Activated T-helper 1 cell treated with anti-CD3 and anti-CD28 coated beads, Interleukin-12 subunit alpha, Interleukin-12 subunit beta, Interleukin-2, Interleukin-4 antibody, amounts not matched to agents 30 ng/mL and 10 ng/mL and 1 ng/mL, durations not matched to agents 14 hours and 24 hours and 36 hours (primary cell): ENCODE data around the gene KRT78. TPM values are rescaled to one million over a fixed set of nuclear protein-coding genes. Genes with fewer than 3 reads are reported as not detected.

Source experiments
- DNase-seq: peaks from one replicate; pipeline ENCODE4 v3.0.0; 2021; ENCODE audit warnings: low spot score
- H3K27ac Mint-ChIP-seq: one replicate; pipeline ENCODE4 v1.8.0; 2021; ENCODE audit warnings: mild to moderate bottlenecking, mixed read lengths
- H3K27me3 Mint-ChIP-seq: one replicate; pipeline ENCODE4 v1.8.0; 2022; ENCODE audit warnings: mild to moderate bottlenecking, moderate library complexity, mixed read lengths; ENCODE audit not compliant: insufficient read depth
- H3K36me3 Mint-ChIP-seq: one replicate; pipeline ENCODE4 v1.8.0; 2021; ENCODE audit warnings: low read depth, mixed read lengths
- H3K4me1 Mint-ChIP-seq: one replicate; pipeline ENCODE4 v1.8.0; 2021; ENCODE audit warnings: low read depth, mixed read lengths
- H3K4me3 Mint-ChIP-seq: one replicate; pipeline ENCODE4 v1.8.0; 2021; ENCODE audit warnings: mild to moderate bottlenecking, moderate library complexity, mixed read lengths
- H3K9me3 Mint-ChIP-seq: one replicate; pipeline ENCODE4 v1.8.0; 2021; ENCODE audit warnings: mixed read lengths
- intact Hi-C: fragments of 100-400 bp; cut with micrococcal nuclease; formaldehyde crosslinking; loops from one replicate; pipeline ENCODE4 v1.15.1; 2024
- total RNA-seq: library from RNA; stranded (reverse); gene quantifications from 2 replicates; pipeline ENCODE4 v1.2.3, GENCODE V29; 2022

Gene KRT78
- total RNA-seq, 1 donor from 2014 or later: not detected

DNA sequence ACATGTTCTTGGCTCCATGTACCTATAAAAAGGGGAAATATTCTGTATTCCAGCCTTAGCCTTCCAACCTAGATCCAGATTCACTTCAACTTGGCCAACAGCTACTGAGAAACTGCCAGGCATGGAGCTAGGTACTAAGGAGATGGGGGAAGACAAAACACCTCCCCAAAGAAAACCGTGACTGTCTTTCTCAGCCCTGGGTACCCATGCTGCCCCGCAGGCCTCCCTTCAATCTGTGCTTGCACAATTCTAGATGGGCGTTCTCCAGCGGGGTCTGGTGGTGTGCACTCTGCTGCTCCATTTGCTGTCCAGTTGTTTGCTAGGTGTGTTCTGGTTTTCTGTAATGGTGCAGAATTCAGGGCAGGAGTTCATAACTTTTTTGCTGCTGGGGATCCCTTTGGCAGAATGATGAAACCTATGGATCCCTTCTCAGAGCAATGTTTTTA, 34.1 kb downstream of the KRT78 start:
- Mint-ChIP-seq H3K36me3 (no peaks in the 10 kb centered on the region), H3K4me1 (peaks cover 8% of the 10 kb centered on the region), H3K27me3 (peaks cover 3% of the 10 kb centered on the region), H3K27ac (no peak overlapping the region), H3K4me3 (no peak overlapping the region), H3K9me3 (no peaks in the 10 kb centered on the region)
- DNase-seq: no peak
- intact Hi-C loops: no loop called here

DNA sequence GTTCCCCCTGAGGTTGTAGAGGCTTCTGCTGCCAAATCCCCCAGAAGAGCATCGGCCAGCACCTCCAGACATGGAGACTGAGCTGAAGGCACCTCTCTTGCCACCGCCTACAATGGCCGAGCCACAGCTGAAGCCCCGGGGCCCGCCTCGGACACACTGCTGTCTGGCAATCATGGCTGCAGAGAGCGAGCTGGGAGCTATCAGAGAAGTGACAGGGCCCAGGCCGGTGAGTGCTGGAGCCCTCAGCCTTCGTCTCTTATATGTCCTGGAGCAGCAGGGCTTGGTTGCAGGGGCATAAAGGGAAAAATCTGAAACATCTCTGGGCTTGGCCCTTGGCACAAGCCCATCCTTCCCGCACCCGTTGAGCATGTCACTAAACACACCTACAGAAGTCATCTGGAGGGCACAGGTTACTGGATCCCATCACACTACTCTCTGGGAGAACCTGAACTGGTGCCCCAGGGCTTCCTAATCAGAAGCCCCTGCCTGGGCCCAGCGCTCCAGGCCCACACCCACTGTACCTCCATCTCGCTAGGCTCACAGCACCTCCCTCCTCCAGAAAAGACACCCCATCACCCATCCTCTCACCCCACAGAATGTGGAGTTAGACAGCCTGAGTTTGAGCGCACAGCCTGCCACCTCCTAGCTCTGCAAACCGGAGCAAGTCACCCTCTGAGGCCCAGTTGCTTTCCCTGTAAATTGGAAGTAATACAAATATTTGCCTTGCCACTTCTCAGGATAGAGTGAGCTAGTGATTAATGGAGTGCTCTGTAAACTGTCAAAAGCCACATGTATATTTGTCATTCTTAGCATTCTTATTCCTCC, 34.7 kb downstream of the KRT78 start, which contains the start of gene KRT4:
KRT4 (minus strand) TSS at position 232 of the 825 bp plus-strand sequence; CDS start at position 174, 58 bp downstream.
- peaks cover 6% of the 10 kb centered on the region for H3K27me3 Mint-ChIP-seq
- no peaks in the 10 kb centered on the region for H3K36me3 Mint-ChIP-seq
- DNase-seq: no peak
- no peak within 1 kb of the TSS for H3K4me3 Mint-ChIP-seq
- no peaks in the 10 kb centered on the region for H3K9me3 Mint-ChIP-seq
- no peak within 1 kb of the TSS for H3K27ac Mint-ChIP-seq
- H3K4me1 Mint-ChIP-seq: peaks cover 8% of the 10 kb centered on the region
- intact Hi-C loops: no loop called here

DNA sequence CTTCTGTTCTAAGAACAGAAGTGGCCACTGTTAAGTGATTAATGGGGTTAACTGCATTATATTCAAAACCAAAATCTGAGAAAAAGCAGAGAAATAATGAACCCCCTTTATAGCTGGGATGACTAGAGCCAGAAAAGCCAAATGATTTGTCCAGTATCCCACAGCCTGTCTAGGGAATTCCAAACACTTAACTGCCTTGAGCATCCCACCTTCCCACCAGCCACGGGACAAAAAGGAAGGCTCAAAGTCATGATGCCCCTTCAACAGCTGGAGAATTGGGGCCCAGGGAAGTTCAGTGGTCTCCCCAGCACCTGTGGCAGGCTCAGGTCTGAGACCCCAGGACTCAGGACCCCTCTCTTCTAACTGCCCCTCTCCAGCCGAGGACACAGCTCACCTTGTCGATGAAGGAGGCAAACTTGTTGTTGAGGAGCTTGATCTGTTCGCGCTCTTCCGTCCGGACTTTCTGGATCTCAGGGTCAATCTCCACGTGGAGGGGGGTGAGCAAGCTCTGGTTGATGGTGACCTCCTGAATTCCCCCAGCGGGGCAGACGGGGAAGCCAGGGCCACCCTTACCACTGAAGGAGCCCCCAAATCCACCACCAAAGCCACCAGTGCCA, 35.5 kb downstream of the KRT78 start:
- Mint-ChIP-seq H3K36me3 (no peaks in the 10 kb centered on the region), H3K9me3 (no peaks in the 10 kb centered on the region), H3K4me1 (peaks cover 8% of the 10 kb centered on the region), H3K27ac (no peak overlapping the region), H3K27me3 (peaks cover 6% of the 10 kb centered on the region), H3K4me3 (no peak overlapping the region)
- DNase-seq: no peak
- intact Hi-C loops: no loop called here

DNA sequence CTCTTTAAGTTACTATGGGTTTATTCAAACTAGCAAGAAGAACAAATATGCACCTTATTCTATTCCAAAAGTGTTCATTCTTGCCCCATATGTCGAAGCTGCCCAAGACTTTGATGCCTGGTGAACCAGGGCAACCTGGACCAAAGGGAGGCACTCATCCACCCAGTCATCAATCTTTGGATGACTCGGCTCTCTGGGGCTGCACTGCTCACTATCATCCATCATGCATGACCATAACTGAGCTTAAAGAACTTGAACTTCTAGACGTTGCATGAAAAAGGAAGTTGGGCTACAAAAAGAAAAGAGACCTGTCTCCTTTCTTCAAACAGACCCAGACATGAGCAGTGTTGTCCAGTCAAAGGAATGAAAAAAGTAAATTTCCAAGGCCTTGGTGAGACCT, 36.0 kb downstream of the KRT78 start:
- H3K27ac Mint-ChIP-seq: no peak overlapping the region
- peaks cover 6% of the 10 kb centered on the region for H3K27me3 Mint-ChIP-seq
- intact Hi-C loops: no loop called here
- H3K9me3 Mint-ChIP-seq: no peaks in the 10 kb centered on the region
- DNase-seq: no peak
- no peak overlapping the region for H3K4me3 Mint-ChIP-seq
- H3K36me3 Mint-ChIP-seq: no peaks in the 10 kb centered on the region
- peaks cover 4% of the 10 kb centered on the region for H3K4me1 Mint-ChIP-seq

DNA sequence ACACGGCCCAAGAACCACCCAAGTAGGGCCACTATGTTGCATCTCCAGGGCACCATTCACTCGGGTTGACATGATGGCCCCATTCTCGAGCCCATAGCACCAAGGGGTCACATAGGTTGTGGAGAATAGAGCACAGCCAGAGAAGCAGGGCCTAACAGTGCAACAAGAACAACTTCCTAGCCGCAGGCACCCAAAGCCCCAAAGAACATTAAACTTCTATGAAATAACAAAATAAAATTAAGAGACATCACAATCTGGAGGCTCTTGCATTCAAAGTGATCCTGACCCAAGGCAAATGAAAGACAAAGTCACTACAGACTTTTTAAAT, 36.8 kb downstream of the KRT78 start:
- no peak overlapping the region for H3K27ac Mint-ChIP-seq
- DNase-seq: no peak
- no peaks in the 10 kb centered on the region for H3K9me3 Mint-ChIP-seq
- intact Hi-C loops: no loop called here
- peaks cover 6% of the 10 kb centered on the region for H3K27me3 Mint-ChIP-seq
- H3K36me3 Mint-ChIP-seq: no peaks in the 10 kb centered on the region
- H3K4me1 Mint-ChIP-seq: no peaks in the 10 kb centered on the region
- H3K4me3 Mint-ChIP-seq: no peak overlapping the region

DNA sequence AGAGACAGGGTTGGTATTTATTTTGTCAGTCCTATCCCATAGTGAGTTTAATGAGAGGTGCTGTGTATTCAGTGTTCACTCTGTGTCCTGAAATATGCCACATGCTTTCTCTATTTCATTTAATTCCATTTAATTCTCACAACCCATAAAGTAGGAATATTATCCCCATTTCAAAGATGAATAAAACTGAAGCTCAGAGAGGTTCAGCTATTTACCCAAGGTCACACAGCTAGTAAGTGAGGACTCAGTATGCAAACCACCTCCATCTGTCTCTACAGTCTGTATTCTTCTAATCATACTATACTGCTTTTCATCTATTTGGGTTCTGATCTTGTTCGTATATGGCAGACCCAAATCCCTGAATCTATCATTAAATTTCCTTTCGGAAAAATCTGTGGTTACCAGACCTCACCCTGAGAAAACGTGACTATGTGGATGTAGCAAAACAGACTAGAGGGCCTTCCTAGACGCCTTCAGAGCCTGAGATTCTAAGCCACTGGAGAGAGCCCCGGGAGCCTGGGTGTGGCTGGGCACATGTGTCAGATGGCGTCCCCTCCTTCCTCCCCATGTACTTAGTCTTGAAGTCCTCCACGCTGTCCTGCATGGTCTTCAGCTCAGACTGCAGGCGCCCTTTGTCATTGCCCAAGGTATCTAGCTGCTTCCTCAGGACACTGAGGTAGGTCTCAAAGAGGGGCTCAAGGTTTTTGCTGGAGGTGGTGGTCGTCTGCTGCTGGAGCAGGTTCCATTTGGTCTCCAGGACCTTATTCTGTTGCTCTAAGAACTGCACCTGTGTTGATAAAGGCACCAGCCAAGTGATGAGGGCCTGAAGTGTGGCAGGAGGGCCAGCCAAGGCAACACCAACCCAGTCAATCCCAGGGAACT, 37.4 kb downstream of the KRT78 start:
- H3K36me3 Mint-ChIP-seq: no peaks in the 10 kb centered on the region
- DNase-seq: no peak
- no peaks in the 10 kb centered on the region for H3K4me1 Mint-ChIP-seq
- no peak overlapping the region for H3K27ac Mint-ChIP-seq
- no peaks in the 10 kb centered on the region for H3K9me3 Mint-ChIP-seq
- H3K4me3 Mint-ChIP-seq: no peak overlapping the region
- intact Hi-C loops: no loop called here
- H3K27me3 Mint-ChIP-seq: peaks cover 6% of the 10 kb centered on the region

DNA sequence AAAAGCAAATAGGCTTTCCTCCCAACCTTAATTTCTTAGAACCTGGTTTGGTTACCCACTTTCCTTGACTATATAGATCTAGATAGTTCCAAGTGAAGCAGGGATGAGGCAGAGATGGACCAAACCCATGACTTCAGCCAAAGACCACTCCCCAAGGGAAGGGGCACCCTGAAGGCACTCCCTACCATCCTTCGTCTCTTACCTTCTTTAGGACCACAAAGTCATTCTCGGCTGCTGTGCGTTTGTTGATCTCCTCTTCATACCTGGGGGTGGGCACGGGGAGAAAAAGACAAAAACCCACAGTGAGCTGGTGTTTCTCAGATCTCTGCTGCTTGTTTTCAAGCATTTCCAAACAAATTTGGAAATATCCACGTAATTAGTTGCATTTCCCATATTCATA, 38.2 kb downstream of the KRT78 start:
- no peaks in the 10 kb centered on the region for H3K36me3 Mint-ChIP-seq
- intact Hi-C loops: no loop called here
- no peak for DNase-seq
- no peak overlapping the region for H3K4me3 Mint-ChIP-seq
- H3K27ac Mint-ChIP-seq: no peak overlapping the region
- H3K4me1 Mint-ChIP-seq: no peaks in the 10 kb centered on the region
- H3K27me3 Mint-ChIP-seq: peaks cover 6% of the 10 kb centered on the region
- no peaks in the 10 kb centered on the region for H3K9me3 Mint-ChIP-seq

DNA sequence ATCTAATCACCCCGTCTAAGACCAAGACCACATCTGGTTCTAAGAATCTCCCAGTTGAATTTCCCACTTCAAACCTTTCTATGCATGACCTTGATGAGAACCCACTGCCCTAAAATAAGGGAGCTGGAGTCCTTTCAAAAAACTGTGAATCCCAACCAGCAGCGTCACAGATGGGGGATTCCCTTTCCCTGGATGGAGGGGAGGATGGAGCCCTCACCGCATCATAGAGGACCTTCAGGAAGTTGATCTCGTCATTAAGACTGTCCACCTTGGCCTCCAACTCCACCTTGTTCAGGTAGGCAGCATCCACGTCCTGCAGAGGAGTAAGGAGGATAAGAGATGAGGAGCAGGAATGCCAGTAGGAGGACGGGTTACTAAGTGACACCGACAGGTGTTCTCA, 39.6 kb downstream of the KRT78 start:
- no peaks in the 10 kb centered on the region for H3K4me1 Mint-ChIP-seq
- H3K36me3 Mint-ChIP-seq: no peaks in the 10 kb centered on the region
- no peaks in the 10 kb centered on the region for H3K9me3 Mint-ChIP-seq
- H3K27me3 Mint-ChIP-seq: peaks cover 3% of the 10 kb centered on the region
- H3K27ac Mint-ChIP-seq: no peak overlapping the region
- intact Hi-C loops: no loop called here
- H3K4me3 Mint-ChIP-seq: no peak overlapping the region
- DNase-seq: no peak

DNA sequence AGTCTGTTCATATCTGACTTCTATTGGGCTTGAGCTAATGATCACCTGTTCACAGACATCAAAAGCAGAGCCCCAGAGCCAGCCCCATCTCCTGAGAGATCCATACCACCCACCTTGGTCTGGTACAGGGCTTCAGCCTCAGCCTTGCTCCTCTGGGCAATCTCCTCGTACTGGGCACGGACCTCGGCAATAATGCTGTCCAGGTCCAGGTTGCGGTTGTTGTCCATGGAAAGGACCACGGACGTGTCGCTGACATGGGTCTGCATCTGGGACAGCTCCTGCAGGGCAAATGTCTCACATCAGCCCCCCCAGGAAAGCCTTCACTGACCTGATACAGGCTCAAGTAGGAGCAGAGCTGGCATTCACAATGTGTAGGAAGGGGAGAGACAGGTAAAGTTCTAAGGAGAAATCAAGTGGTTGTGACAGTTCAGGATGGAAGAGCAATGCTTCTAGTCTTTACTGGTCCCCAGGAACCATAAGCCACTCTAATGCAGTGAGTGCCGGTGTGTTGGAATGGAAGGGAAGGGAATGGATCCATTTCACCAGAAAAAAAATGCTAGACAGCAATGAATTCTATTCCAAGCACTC, 40.1 kb downstream of the KRT78 start:
- DNase-seq: no peak
- Mint-ChIP-seq H3K4me3 (no peak overlapping the region), H3K9me3 (no peaks in the 10 kb centered on the region), H3K4me1 (no peaks in the 10 kb centered on the region), H3K36me3 (no peaks in the 10 kb centered on the region), H3K27me3 (peaks cover 6% of the 10 kb centered on the region), H3K27ac (no peak overlapping the region)
- intact Hi-C loops: no loop called here

DNA sequence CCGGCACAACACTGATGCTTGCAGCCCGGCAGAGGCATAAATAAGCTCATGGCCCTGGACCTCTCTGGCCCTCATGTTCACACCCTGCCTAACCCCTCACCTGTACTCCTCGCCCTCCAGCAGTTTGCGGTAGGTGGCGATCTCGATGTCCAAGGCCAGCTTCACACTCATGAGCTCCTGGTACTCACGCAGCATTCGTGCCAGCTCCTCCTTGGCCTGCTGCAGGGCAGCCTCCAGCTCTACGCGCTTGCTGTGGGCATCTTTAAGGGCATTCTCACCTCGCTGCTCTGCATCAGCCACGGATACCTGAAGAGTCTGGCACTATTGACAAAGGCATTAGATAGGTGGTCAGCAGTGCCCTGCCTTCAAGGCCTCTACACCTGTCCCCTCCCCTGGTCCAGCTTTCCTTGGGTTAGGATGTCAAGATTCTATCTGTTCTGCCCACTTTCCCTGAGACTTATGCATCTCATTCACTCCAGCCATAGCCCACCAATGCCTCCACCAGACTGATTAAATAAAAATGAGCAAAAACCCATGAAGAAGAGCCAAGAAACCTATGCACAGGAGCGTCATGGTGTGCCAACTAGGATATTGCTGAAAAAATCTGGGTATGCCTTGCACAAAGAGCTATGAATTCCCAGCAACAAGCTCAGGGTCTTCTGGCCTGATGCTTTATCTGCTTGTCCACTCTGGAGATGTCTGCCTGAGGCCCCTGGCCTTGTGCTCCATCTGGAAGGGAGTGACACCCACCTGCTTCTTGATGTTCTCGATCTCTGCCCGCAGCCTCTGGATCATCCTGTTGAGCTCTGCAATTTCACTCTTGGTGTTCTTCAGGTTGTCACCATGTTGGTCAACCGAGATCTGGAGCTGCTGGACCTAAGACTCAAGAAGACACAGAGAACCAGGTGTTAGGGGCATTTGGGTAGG, 41.0 kb downstream of the KRT78 start:
- Mint-ChIP-seq H3K36me3 (no peaks in the 10 kb centered on the region), H3K27ac (no peak overlapping the region), H3K27me3 (peaks cover 6% of the 10 kb centered on the region), H3K9me3 (no peaks in the 10 kb centered on the region), H3K4me3 (no peak overlapping the region), H3K4me1 (no peaks in the 10 kb centered on the region)
- intact Hi-C loops: no loop called here
- DNase-seq: no peak

DNA sequence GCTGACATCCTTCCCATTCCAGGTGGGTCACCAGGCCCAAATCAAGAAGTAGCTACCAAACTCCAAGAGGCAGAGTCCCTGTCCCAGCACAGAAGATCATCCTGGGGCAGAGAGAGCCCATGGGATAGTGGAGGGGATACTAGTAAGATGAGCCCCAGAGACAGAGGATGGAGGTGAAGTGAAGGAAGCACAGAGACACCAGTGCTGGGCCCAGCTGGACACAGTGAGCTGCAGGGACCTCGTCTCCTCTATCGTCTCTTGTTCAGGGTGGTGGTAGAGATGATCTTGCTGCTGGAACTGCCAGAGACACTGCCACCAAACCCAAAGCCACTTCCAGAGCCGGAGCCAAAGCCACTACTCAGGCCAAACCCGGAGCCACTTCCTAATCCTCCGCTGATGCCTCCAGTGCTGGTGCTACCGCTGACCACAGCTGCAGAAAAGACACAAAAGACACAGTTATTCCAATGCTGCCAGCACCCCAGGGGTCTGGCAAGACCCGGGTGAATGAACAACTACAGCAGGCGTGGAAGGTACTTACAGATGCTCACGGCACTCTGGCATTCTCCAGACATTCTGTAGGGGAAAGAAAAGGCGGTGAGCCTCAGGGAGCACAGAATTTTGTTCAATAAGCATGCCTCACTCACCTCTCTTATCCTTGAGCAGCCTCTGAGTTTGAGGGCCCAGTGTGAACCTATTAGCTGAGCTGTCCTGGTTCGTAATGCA, 41.8 kb downstream of the KRT78 start:
- H3K27me3 Mint-ChIP-seq: peaks cover 11% of the 10 kb centered on the region
- H3K4me1 Mint-ChIP-seq: no peaks in the 10 kb centered on the region
- no peaks in the 10 kb centered on the region for H3K9me3 Mint-ChIP-seq
- intact Hi-C loops: no loop called here
- no peak for DNase-seq
- no peak overlapping the region for H3K4me3 Mint-ChIP-seq
- no peak overlapping the region for H3K27ac Mint-ChIP-seq
- no peaks in the 10 kb centered on the region for H3K36me3 Mint-ChIP-seq
